Medulla oblongata (tissue), 1 donor: ENCODE measurements around the gene CXCL3.

Source experiments
- DNase-seq: peaks from one replicate; pipeline ENCODE4 v3.0.0-alpha.2; 2015; ENCODE audit errors: extremely low spot score

The CXCL3 gene

DNA sequence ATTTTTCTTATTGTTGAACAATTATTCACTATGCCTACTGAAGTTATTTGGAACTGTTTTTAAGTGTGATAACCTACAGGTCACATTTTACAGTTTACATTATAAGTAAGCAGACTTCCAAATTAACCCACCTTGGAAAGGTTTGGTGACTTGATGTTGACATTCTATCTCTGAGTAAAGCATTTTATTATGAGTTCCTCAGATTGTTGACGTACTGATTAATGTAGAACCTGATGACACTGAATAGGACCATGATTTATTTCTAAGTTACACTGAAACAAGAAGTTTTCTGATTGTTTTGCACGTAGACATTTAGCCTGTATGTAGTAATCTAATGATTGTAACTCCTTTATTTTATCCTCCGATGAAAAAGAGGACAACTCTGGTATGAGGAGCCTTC is 17.0 kb upstream of the CXCL3 start:
- no peak for DNase-seq

DNA sequence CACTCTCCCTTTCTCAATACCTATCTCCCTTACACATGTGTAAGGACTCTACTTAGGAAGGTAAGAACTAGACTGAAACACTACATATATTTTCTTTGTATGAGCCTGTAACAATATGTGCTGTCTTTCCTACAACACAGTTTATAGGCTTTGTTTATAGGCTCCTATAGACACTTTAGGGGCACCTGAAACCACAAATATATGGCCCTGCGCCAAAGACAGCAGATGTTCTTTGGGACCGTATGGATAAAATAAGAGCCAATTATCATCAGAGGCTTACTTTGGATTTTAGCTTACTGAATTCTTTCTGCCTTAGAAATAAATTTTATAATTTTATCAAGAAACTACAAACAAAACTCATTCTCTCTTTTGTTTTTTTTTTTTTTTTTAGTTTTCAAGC is 16.6 kb upstream of the CXCL3 start:
- no peak for DNase-seq

DNA sequence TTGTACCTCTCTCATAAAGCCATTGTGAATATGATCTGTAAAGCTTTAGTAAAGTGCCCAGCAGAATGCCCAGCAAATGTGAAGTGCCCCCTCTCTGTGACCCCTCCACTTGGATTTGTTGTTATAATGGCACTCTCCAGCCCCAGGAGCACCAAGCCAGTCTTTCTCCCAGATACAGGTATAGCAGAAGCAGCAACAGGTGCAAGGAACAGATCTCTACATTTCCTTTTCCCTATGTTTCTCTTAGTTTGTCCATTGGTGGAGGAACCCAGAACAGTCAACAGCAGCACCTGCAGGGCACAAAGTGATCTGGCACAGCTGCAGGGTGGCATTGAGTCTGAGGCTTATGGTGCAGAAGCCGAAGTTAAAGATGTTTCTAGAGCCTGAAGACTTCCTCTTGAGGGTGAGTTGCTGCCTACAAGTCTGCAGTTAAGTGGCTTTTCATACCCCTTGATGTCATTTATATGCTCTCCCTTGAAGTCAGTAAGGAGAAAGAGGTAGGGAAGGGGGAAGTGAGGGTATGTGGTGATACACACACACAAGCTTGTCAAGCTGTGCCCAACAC is 16.1 kb upstream of the CXCL3 start:
- no peak for DNase-seq

- no peak for DNase-seq
These were observed 8.7 kb upstream of the CXCL3 start for GRCh38 chr4:74047152-74047551.

DNA sequence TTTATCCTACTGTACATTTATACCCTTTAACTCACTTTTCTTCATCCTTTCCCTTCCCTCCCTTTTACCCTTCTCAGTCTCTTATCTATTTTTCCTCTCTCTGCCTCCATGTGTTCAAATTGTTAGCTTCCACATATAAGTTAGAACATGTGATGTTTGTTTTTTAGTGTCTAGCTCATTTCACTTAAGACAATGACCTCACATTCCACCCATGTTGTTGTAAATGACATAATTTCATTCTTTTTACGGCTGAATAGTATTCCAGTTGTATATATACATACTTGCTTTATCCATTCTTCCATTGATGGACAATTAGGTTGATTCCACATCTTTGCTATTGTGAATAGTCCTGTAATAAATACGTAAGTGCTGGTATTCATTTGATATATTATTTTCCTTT is 7.3 kb upstream of the CXCL3 start:
- no peak for DNase-seq

GRCh38 chr4:74045247-74045646 is 6.8 kb upstream of the CXCL3 start:
- DNase-seq: no peak

DNA sequence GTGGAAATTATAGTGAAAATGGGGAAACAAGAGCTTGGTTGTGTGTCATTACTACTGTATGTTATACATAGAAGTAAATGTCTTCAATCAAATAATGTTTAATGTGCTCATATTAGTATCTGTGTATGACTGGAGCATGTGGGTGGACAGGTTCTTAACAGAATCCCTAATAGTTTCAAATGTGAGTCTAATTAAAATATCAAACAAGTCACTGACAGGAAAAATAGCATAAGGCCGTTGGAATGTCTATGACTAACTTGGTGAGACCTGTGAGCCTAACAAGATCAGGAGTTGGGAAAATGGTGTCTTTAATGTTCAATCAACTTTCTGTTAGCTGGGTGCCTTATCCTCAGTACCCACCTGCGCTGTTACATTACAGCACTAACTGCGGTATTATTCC is 6.2 kb upstream of the CXCL3 start:
- DNase-seq: no peak

GRCh38 chr4:74042681-74043080 is 4.2 kb upstream of the CXCL3 start:
- no peak for DNase-seq

- DNase-seq: no peak
These were observed 2.9 kb upstream of the CXCL3 start for GRCh38 chr4:74041418-74041817.

- peak; percentile 7 for DNase-seq
These were observed 850 bp upstream of the CXCL3 start for GRCh38 chr4:74039315-74039763.

GRCh38 chr4:74038086-74038424 is 434 bp downstream of the CXCL3 start:
- no peak for DNase-seq

DNA sequence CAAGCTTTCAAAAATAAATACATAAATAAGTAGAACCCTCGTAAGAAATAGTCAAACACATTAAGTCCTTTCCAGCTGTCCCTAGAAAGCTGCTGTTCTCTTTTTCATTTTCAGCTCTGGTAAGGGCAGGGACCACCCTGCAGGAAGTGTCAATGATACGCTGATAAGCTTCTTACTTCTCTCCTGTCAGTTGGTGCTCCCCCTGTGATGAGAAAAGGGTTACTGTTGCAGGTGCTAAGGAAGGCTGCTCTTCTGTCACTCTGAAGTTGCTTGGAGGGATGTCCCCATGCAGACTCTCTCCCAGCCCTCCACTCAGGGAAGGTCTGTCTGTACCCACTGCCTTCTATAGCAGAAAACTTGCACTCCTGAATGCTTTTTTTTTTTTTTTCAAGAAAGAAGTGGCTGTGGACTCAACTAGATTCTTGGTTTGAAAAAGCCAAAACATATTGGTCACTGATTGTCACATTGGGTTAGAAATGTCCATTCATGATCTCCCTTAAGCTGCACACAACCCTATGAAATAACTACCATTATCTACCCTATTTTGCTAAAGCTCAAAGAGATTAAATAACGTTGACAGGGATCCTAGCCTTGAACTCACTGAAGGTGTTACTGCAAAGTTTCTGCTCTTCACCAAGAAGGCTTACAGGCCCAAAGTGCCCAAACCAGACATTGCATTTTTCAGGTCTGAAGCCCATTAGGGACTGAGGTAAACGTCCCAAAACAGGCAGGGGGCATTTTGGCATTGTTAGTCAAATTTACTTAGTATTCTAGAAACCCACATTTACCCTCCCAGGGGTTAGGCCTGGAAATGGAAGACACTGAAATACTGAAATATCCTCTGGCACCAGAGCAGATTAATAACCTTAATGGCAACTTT is 1.2 kb downstream of the CXCL3 start:
- DNase-seq: no peak

DNA sequence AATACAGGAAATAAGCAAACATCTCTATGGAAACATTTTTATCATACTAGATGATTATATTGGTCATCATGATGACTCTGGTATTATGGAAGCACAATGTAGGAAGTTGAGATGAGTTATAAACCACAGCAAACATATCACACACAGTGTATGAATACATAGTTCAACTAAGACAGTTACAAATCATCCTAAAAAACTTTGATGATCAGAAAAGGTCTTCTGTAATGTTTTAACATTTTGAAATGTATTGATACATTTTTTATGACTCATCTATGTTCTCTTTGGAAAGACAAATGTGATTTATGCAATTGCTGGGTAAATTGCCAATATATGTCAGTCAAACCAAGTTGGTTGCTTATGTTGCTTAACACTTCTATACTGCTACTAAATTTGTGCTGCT is 4.8 kb downstream of the CXCL3 start:
- no peak for DNase-seq

DNA sequence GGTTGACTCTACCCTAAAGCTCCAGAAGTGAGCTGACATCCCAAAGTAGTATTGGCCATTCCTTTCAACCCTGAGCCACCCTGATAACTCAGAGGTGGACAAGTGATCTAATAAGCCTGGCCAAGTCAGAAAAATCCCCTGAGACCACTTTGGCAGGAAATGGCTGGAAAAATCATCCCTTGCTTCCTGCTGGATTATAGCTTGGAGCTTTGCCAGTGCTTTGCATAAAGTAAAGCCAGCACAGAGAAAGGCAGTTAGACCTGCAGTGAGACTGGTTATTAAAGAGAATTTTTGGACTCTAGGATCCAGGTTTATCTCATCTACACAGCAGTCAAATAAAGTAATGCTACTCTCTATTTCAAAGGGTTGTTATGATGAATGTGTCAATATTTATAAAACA is 6.4 kb downstream of the CXCL3 start:
- no peak for DNase-seq

DNA sequence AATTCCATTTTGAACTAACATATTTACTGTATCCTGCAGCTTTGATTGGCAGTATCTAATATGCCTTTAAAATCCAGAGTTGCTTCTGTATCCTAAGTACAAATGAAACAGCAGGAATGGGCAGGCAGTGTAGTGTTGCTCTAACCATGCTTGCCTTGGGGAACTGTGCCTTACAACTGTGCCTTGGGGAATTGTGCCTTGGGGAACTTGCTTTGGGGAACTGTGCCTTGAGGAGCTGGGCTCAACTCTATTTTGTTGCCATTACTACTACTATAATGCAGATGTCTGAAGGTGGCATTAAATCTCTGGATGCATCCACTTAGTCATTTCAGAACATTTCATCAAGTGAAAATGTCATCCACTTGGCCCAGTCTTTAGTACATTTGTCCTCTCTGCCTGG is 6.9 kb downstream of the CXCL3 start:
- DNase-seq: no peak

DNA sequence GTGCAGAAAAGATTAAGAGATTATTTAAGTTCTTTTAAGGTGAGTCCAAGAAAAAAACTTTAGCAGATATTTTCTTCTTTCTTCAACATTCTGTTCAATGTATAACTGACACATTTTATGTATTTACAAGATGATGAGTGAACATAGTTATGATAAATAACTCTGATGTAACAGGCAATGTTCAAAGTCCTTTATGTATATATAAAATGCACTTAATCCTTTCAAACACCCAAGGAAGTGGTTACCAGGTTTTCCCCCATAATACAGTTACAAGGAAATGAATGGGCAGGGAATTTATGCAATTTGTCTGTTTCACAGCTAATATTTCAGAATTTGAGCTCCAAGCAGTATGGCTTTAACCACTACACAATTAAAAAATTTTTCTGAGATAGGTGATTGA is 8.2 kb downstream of the CXCL3 start:
- DNase-seq: no peak

- no peak for DNase-seq
These were observed 10.0 kb downstream of the CXCL3 start for GRCh38 chr4:74028504-74028903.

- no peak for DNase-seq
These were observed 14.8 kb downstream of the CXCL3 start for GRCh38 chr4:74023709-74024108.

DNA sequence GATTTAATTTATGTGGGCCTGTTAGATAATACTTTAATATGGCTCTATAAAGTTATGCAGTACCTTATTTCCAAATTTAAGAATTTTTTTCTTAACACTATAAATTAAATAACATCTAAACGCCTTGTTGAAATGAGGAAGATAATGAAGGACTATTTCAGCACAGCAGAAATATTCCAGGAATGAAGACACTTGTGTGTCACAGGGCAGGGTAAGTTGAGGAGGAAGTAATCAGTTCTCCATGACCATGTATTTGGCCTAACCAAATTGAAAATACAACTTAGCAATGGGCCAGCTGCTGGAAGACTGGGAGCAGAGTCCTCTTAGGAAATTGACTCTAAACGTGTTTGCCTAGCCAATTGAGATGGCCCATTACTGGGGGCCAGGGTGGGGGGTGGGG is 16.9 kb downstream of the CXCL3 start:
- DNase-seq: no peak

GRCh38 chr4:74018771-74019170 is 19.7 kb downstream of the CXCL3 start:
- DNase-seq: no peak

- DNase-seq: no peak
These were observed 20.4 kb downstream of the CXCL3 start for GRCh38 chr4:74018116-74018515.

DNA sequence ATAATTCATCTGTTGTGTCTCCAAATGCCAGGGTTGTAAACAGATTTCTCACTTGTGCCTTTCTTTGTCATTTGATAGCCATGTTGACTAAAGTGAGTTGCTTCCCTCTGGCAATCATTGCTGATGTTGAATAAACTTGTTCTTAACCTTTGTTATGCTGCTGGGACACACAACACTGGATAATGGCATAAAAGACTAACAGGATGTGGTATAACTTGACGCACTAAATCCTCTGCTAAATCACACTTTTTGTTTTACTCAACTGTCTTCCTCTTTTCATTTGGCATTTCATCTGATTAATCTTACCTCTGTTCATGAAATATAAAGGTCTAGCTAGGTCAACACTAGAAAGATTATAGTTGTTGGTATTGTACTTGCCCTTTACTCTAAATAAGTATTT is 22.4 kb downstream of the CXCL3 start:
- DNase-seq: no peak

GRCh38 chr4:74015126-74015780 is 23.2 kb downstream of the CXCL3 start:
- no peak for DNase-seq
